ENCODE measurements around the gene TTC21A.
A peak's percentile ranks its signal among the peaks of the same experiment; 100 is the strongest.

TTC21A gene

DNA sequence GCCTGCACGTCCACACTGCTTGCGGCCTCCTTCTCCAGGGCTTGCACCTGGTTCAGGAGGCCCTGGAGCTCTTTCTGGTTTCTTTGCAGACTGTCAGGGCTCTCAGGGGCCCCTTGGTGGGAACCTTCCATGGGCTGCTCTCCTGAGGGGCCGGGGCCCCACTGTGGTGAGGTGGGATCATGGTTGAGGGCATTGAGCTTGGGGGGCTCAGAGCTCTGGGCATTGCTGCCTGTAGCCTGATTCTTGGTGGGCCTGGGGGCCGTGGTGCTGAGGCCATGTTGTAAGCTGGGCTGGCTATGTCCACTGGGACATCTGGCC is 77.4 kb downstream of the TTC21A start:
- TF ChIP-seq, protein P1, sequence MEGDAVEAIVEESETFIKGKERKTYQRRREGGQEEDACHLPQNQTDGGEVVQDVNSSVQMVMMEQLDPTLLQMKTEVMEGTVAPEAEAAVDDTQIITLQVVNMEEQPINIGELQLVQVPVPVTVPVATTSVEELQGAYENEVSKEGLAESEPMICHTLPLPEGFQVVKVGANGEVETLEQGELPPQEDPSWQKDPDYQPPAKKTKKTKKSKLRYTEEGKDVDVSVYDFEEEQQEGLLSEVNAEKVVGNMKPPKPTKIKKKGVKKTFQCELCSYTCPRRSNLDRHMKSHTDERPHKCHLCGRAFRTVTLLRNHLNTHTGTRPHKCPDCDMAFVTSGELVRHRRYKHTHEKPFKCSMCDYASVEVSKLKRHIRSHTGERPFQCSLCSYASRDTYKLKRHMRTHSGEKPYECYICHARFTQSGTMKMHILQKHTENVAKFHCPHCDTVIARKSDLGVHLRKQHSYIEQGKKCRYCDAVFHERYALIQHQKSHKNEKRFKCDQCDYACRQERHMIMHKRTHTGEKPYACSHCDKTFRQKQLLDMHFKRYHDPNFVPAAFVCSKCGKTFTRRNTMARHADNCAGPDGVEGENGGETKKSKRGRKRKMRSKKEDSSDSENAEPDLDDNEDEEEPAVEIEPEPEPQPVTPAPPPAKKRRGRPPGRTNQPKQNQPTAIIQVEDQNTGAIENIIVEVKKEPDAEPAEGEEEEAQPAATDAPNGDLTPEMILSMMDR (IDR thresholded peaks at IDR 0.05; ENCODE audit: extremely low read depth, missing control alignments): no peak
- no peak for DNase-seq (ENCODE audit: low spot score)

DNA sequence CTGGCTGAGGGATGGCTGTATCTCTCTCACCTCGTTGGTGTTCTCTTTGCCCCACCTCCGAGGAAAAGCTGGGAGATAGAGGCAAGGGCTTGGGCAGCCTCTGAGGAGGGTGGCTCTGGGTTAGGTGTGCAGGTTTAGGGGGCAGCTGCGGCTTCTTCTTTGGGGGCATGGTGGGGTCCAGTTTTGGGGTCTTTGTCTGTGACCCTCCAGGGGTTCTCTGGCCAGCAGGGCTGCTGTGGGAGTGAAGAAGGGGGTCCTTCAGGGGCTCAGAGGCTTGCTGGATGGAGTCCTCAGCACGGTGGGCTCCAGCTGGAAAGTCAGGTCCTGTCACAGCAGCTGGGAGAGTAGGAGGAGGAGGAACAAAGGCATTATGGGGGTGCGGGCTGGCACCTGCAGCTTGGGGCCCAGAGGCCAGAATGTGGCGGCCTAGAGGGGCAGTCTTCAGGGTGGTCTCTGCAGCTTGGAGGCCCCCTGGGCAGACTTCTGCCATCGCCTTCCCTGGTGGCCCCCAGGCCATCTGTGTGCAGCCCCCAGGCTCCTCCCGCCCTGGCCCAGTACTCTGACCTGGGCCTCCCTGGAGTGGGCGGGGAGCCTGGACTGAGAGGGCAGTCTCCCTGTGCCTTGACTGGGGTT is 78.0 kb downstream of the TTC21A start:
- DNase-seq (ENCODE audit: low spot score): no peak
- TF ChIP-seq, protein P1 (IDR thresholded peaks at IDR 0.05; ENCODE audit: extremely low read depth, missing control alignments): no peak

DNA sequence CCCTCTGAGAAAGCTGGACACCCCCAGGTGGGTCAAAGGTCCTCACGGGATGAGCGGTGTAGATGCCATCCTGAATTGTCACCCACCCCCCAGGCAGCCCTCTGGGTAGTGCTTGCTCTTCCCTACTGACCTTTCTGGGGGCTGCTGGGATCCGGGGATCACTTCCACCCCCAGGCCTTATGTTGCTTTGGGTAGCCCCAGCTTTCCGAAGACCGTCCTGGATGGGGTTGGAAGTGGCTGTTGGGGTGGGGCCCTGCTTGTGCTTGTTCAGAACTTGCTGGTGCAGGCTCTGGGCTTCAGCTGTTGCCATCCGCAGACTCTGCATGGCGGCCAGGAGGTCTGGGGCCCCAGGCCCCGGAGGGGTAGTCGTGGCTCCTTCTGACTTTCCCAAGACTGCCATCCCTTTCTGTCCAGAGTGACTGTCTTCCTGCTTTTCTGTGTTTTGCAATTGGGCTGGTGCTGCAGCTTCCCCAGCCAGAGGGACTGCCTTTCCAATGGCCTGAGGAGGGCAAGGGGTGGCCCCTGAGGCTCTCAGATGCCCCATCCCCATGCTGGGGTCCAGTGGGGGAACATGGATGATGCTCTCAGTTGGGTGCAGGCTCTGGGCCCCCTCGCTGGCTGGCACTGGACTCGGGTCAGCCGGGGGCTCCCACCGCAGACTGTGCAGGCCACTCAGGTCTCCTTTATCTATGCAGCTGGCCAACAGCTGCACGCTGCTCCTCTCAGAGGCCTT is 78.6 kb downstream of the TTC21A start:
- TF ChIP-seq, protein P1 (IDR thresholded peaks at IDR 0.05; ENCODE audit: extremely low read depth, missing control alignments): no peak
- DNase-seq (ENCODE audit: low spot score): peak; percentile 7

DNA sequence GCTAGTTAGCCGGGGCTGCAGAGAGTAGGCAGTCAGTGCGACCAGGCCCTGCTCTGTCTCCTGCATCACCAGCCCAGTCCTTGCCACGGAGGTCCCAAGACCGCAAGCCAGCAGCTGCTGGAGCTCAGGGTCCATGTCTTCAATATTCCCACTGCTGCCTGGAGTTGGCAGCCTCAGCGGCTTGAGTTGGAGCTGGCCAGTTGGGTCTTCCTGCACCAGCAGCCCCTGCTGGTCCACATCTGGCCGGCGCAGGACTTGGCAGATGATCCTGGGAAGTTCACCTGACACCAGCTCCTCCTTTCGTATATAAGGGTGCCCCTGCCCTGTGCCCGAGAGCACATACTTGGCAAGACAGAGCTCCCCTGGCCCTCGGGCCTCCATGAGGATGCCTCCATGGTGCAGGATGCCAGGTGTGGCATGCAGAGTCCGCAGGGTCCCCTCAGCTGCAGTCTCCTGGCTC is 79.2 kb downstream of the TTC21A start:
- TF ChIP-seq, protein P1 (IDR thresholded peaks at IDR 0.05; ENCODE audit: extremely low read depth, missing control alignments): no peak
- DNase-seq (ENCODE audit: low spot score): peak; percentile 10

DNA sequence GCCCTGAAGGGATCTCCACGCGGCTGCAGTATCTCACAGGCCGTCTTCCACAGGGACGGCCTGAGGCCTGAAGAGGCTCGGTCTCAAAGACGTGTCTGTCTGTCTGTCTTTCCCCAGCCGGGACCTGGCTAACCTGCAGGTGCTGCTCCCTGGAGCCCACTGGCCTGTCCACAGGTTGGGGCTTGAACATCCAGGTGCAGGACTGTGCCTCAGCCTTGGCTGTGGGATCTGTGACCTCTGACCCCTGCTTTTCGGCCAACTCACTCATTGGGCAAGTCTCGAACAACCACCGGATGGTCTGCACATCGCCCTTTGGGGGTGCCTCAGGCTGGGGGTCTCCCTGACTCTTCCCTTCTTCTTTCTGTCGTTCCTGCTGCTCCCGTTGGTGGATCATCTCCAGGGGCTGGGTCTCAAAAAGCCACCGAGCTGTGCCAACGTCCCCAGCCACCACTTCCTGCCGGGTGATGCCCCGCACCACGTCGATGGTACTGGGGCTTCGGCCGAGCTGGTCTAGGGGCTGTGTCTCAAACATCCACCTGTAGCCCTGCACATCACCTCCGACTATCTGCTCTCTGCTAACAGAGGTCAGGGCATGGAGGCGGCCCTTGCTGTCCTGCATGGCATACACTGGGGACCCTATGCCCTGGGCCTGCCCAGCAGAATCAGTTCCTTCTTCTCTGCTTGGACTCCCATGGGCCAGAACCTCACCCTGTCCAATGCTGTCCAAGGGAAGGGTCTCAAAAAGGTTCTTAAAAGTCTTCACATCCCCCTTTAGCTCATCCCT is 80.1 kb downstream of the TTC21A start:
- TF ChIP-seq, protein P1 (IDR thresholded peaks at IDR 0.05; ENCODE audit: extremely low read depth, missing control alignments): no peak
- no peak for DNase-seq (ENCODE audit: low spot score)

All from GM20000 (cell line).